Heart left ventricle (tissue), 16 donors: ENCODE measurements around the gene PER1. TPM values are rescaled to one million over a fixed set of nuclear protein-coding genes. Genes with fewer than 3 reads are reported as not detected.

Experiments
- ATAC-seq, 4 donors: fragments of 200-7000 bp; cut with Tn5 transposase; one replicate each; pipeline ENCODE4 v1.9.1; 2020 to 2022; ENCODE audit warnings: moderate library complexity in 4 of 4, mild to moderate bottlenecking in 3 of 4, moderate number of reproducible peaks in 1 of 4
- DNase-seq, 5 donors: peaks; one replicate each; pipeline ENCODE4 v3.0.0-alpha.2; 2020
- H3K27ac ChIP-seq, 12 donors: fragments of 200-600 bp; sonication (generic) in 4 of 12; one replicate each; pipeline versions ENCODE4 v1.5.0 to v1.8.0; 2016 to 2022; ENCODE audit warnings: mild to moderate bottlenecking in 2 of 12
- H3K27me3 ChIP-seq, 9 donors: fragments of 200-600 bp; sonication (generic) in 2 of 9; one replicate each; pipeline versions ENCODE4 v1.5.1 to v1.8.0; 2016 to 2022; ENCODE audit warnings: mild to moderate bottlenecking in 3 of 9
- H3K36me3 ChIP-seq, 9 donors: fragments of 200-600 bp; sonication (generic) in 2 of 9; one replicate each; pipeline versions ENCODE4 v1.5.0 to v1.8.0; 2018 to 2022; ENCODE audit warnings: mild to moderate bottlenecking in 2 of 9
- H3K4me1 ChIP-seq, 12 donors: fragments of 200-600 bp; sonication (generic) in 4 of 12; one replicate each; pipeline versions ENCODE4 v1.5.0 to v1.8.0; 2016 to 2022; ENCODE audit warnings: mild to moderate bottlenecking in 3 of 12
- H3K4me3 ChIP-seq, 12 donors: fragments of 200-600 bp; sonication (generic) in 4 of 12; one replicate each; pipeline versions ENCODE4 v1.5.0 to v1.8.0; 2017 to 2022; ENCODE audit warnings: mild to moderate bottlenecking in 9 of 12, moderate library complexity in 4 of 12
- H3K9me3 ChIP-seq, 12 donors: fragments of 200-600 bp; sonication (generic) in 4 of 12; one replicate each; pipeline versions ENCODE4 v1.5.0 to v1.8.0; 2016 to 2022; ENCODE audit warnings: mild to moderate bottlenecking in 1 of 12
- POLR2A ChIP-seq, 2 donors: fragments of 450-650 bp; IDR thresholded peaks; one replicate each; pipeline ENCODE4 v1.6.1; 2017; ENCODE audit warnings: antibody characterized with exemption in 2 of 2, mild to moderate bottlenecking in 2 of 2, moderate library complexity in 2 of 2
- WGBS, 4 donors: extraction: QIAGEN DNeasy Blood & Tissue Kit in 2 of 4; methylation state at CpG; one replicate each; pipeline versions ENCODE4 v1.1.5 to v1.1.7; 2013 to 2018; 5-methylcytosine and 5-hydroxymethylcytosine counted together
- intact Hi-C, 10 donors: fragments of 100-400 bp; cut with DNase I; formaldehyde crosslinking; loops; one replicate each; pipeline versions ENCODE4 v1.11.1 to v1.14.2; 2022
- polyA plus RNA-seq, 2 donors: library from polyadenylated mRNA; stranded (reverse); fragments of 200-250 nt; gene quantifications; one replicate each; pipeline ENCODE4 v1.2.3, GENCODE V29; 2013
- total RNA-seq, 9 donors: library from RNA; depleted of rRNA in 2 of 9; stranded (reverse); fragments of >200 nt in 2 of 9; fragmentation: NEBNext Ultra II Directional in 3 of 9; extraction: Animal tissue kit (Norgen Biotek cat#: 25700) in 3 of 9; gene quantifications; one replicate each; pipeline versions ENCODE4 v1.1.0 to v1.2.4, GENCODE V29; 2016 to 2023
- TF ChIP-seq, protein P1 (sequence below), 12 donors: fragments of 200-600 bp; sonication (generic) in 4 of 12; IDR thresholded peaks; one replicate each; pipeline versions ENCODE4 v1.5.0 to v1.8.0; 2018 to 2022; ENCODE audit warnings: antibody characterized with exemption in 12 of 12, mild to moderate bottlenecking in 5 of 12
- donor health status: ischemic (EF 13 %, LVEDD 7.1; RV severe dilation, severe dysfunction).
- donor health status: healthy with polysubstance abuse.
- donor health status: DM: no; HTN: yes; CAD: no.
- donor health status: DM: no; HTN: no; CAD: no.
- donor health status: ischemic (EF 25% LVEDD 6.9; RV normal size, moderate dysfunction).
- donor health status: ischemic (EF 25% LVEDD 5.7; RV mildly dilated, moderate dysfunction).
- donor health status: healthy.
- donor health status: DM: yes; HTN: yes; CAD: no.
- donor health status: ischemic (EF 35%, LVEDD 5.7; RV mildly dilated, moderate dysfunction).
- donor health status: nonischemic (EF 11% LVEDD 7.7; RV severe dilation, severe dysfunction).
- donor health status: DM: yes; HTN: yes; CAD: no.
- donor health status: PGD.
- donor health status: ischemic (EF 29% LVEDD 5.4; RV normal size, mild dysfunction).
- donor health status: nonischemic (EF 23%, LVEDD 6.1; RV moderate dilation, normal function).

The PER1 gene
- total and polyA plus RNA-seq, 11 donors = 40.2 to 164 (median 92.1) TPM

DNA sequence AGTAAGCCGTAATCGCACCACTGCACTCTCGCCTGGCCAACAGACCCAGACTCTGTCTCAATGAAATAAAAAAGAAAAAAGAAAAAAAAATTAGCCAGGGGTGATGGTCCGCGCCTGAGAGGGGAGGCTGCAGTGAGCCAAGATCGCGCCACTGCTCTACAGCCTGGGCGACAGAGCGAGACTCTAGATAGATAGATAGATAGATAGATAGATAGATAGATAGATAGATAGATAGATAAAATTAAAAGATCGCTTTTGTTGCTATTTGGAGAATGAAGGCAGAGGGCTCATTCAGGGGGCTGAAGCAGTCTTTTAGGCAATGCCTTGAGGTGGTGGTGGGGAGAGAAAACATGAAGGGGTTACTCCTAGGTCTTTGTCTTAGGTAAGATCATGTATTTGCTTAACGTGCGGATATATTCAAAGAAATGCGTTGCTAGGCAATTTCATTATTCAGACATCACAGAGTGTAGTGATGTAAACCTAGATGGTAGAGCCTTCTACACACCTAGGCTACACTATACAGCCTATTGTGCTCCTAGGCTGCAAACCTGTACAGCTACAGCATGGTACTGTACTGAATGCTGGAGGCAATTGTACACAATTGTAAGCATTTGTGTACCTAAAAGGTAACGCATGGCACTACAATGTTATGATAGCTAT is 23.9 kb downstream of the PER1 start:
- peaks cover 0 to 43% (median 34%) of the 10 kb centered on the region in 12 donors for H3K4me1 ChIP-seq
- intact Hi-C loops = loop anchor here in 3 of 10 donors (10.0 kb wide), 2 partner anchors 97 to 167 kb away; partner anchors contain the start of gene SLC25A35 (in 2 of the 3)
- TF ChIP-seq, protein P1, sequence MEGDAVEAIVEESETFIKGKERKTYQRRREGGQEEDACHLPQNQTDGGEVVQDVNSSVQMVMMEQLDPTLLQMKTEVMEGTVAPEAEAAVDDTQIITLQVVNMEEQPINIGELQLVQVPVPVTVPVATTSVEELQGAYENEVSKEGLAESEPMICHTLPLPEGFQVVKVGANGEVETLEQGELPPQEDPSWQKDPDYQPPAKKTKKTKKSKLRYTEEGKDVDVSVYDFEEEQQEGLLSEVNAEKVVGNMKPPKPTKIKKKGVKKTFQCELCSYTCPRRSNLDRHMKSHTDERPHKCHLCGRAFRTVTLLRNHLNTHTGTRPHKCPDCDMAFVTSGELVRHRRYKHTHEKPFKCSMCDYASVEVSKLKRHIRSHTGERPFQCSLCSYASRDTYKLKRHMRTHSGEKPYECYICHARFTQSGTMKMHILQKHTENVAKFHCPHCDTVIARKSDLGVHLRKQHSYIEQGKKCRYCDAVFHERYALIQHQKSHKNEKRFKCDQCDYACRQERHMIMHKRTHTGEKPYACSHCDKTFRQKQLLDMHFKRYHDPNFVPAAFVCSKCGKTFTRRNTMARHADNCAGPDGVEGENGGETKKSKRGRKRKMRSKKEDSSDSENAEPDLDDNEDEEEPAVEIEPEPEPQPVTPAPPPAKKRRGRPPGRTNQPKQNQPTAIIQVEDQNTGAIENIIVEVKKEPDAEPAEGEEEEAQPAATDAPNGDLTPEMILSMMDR (IDR thresholded peaks at IDR 0.05) = no peak
- DNase-seq (no peak), ATAC-seq (no peak)
- H3K4me3 ChIP-seq = no peak overlapping the region
- peaks cover 0 to 57% (median 0%) of the 10 kb centered on the region in 9 donors for H3K27me3 ChIP-seq
- no peaks in the 10 kb centered on the region for H3K36me3 ChIP-seq
- no peak overlapping the region for H3K27ac ChIP-seq
- no peaks in the 10 kb centered on the region for H3K9me3 ChIP-seq
- 80 to 87% (median 86%) methylated on average over 14 of the region's 14 CpGs for WGBS, 4 donors

DNA sequence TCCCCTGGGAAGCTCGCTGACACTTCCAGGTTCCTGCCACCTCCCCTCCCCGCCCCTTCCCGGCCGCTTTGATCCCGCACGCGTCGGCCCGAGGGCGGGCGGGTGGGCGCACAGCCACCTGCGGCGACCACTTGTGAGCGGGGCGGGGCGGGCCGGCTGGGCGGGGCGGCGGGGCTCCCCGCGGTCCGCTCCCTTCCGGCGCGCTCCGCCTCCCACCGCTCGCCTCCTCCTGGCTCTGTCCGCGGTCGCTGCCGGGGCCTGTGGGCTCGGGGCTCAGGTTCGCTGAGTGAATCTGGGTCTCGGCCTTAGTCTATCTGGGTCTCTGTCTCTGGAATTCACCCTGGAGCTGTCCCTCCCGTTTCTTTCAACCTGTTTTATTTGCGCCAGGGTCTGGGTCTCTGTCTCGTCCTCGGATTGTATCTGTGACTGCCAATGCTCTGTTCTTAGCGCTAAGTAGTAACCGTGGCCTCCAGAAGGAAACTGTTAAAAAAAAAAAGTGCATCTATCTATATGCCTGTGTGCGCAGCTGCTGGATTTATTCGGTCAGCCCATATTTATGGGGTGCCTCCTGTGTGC is 25.6 kb downstream of the PER1 start:
- intact Hi-C loops = loop anchor here in 3 of 10 donors (10.0 kb wide), 2 partner anchors 98 to 168 kb away; partner anchors contain the start of gene SLC25A35 (in 2 of the 3)
- Histone ChIP-seq H3K4me1 (peaks cover 3 to 60% (median 47%) of the 10 kb centered on the region in 12 donors), H3K9me3 (no peaks in the 10 kb centered on the region), H3K36me3 (no peaks in the 10 kb centered on the region), H3K27ac (peak overlapping the region; percentile 5 to 82 (median 68)), H3K4me3 (peak overlapping the region; percentile 62 to 79 (median 70)), H3K27me3 (peaks cover 0 to 72% (median 0%) of the 10 kb centered on the region in 9 donors)
- TF ChIP-seq, protein P1 (IDR thresholded peaks at IDR 0.05) = no peak
- no peak for TF ChIP-seq POLR2A (IDR thresholded peaks at IDR 0.05)
- ATAC-seq = peak; percentile 22 to 70 (median 52)
- 0 to 1% (median 0%) methylated on average over 19 to 45 of the region's 45 CpGs for WGBS, 4 donors
- peak in 1 of 5 donors; percentile 49 for DNase-seq

DNA sequence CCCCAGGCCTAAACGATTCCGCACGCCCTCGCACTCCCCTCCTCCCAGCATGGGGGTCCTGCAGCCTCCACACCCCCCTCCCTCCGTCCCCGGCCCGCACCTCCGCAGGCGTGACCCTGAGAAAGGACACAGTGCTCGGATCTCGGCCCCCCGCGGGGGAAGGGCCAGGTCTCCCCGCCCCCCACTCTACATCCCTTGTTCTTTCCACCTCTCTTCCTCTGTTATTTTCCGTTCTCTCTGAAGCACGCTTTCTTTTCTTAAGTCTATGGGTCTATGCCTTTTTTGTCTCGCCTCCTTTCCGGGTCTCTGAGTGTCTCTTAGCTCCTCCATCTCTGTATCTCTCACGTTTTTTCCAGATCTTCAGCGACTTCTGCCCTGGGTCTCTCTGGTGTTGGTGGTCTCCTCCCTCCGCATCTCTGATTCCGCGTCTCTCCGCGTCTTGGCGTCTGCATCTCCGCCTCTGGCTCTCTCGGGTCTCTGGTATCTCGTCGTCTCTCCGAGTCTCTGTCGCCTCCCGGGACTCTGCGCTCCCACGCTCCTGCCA is 26.2 kb downstream of the PER1 start:
- H3K4me1 ChIP-seq = peaks cover 7 to 65% (median 52%) of the 10 kb centered on the region in 12 donors
- peak overlapping the region; percentile 5 to 82 (median 68) for H3K27ac ChIP-seq
- ATAC-seq (peak in 1 of 4 donors; percentile 4), DNase-seq (peak in 1 of 5 donors; percentile 32)
- H3K9me3 ChIP-seq = no peaks in the 10 kb centered on the region
- intact Hi-C loops = loop anchor here in 3 of 10 donors (10.0 kb wide), 2 partner anchors 99 to 169 kb away; partner anchors contain the start of gene SLC25A35 (in 2 of the 3)
- H3K4me3 ChIP-seq = peak overlapping the region; percentile 62 to 79 (median 70)
- H3K36me3 ChIP-seq = no peaks in the 10 kb centered on the region
- WGBS, 4 donors = 0 to 1% (median 1%) methylated on average over 34 to 35 of the region's 35 CpGs
- H3K27me3 ChIP-seq = peaks cover 0 to 73% (median 0%) of the 10 kb centered on the region in 9 donors
- no peak for TF ChIP-seq POLR2A (IDR thresholded peaks at IDR 0.05)
- TF ChIP-seq, protein P1 (IDR thresholded peaks at IDR 0.05) = no peak
